Esophagus muscularis mucosa (tissue), 3 donors: ENCODE measurements around the gene EDDM13.

Experiments
- POLR2AphosphoS5 ChIP-seq, 2 donors: sonication (generic); formaldehyde crosslinking; IDR thresholded peaks; one replicate each; pipeline ENCODE4 v1.6.1; 2017; ENCODE audit warnings: antibody characterized with exemption in 2 of 2
- TF ChIP-seq, protein P1 (sequence below), 3 experiments: fragments of 200-600 bp in 2 of 3; fragments of 450-650 bp in 1 of 3; sonication (generic) in 2 of 3; IDR thresholded peaks; one replicate each; pipeline ENCODE4 v1.5.1; 2017 to 2019; ENCODE audit warnings: antibody characterized with exemption in 3 of 3, mild to moderate bottlenecking in 2 of 3, moderate library complexity in 1 of 3

GRCh38 chr19:56273563-56274117 is 1.1 kb downstream of the EDDM13 start:
- TF ChIP-seq, protein P1, sequence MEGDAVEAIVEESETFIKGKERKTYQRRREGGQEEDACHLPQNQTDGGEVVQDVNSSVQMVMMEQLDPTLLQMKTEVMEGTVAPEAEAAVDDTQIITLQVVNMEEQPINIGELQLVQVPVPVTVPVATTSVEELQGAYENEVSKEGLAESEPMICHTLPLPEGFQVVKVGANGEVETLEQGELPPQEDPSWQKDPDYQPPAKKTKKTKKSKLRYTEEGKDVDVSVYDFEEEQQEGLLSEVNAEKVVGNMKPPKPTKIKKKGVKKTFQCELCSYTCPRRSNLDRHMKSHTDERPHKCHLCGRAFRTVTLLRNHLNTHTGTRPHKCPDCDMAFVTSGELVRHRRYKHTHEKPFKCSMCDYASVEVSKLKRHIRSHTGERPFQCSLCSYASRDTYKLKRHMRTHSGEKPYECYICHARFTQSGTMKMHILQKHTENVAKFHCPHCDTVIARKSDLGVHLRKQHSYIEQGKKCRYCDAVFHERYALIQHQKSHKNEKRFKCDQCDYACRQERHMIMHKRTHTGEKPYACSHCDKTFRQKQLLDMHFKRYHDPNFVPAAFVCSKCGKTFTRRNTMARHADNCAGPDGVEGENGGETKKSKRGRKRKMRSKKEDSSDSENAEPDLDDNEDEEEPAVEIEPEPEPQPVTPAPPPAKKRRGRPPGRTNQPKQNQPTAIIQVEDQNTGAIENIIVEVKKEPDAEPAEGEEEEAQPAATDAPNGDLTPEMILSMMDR (IDR thresholded peaks at IDR 0.05): no peak
- TF ChIP-seq POLR2AphosphoS5 (IDR thresholded peaks at IDR 0.05): no peak
